ENCODE results near the gene SLC22A5.

SLC22A5 gene

GRCh38 chr5:132388244-132389050 is 18.9 kb downstream of the SLC22A5 start:
- no peaks in the 10 kb centered on the region for H3K79me2 ChIP-seq (ENCODE audit: control insufficient read depth, low read length)
- H3K27ac ChIP-seq (ENCODE audit: low read depth, low read length) = no peak overlapping the region
- no peaks in the 10 kb centered on the region for H4K20me1 ChIP-seq (ENCODE audit: control insufficient read depth, insufficient read depth, low read depth, low read length)
- H3K4me2 ChIP-seq (ENCODE audit: low read length) = no peak overlapping the region
- H3K27me3 ChIP-seq (ENCODE audit: control insufficient read depth, low read length) = no peaks in the 10 kb centered on the region
- no peaks in the 10 kb centered on the region for H3K9me2 ChIP-seq (replicated peaks; ENCODE audit: control insufficient read depth, low read length)
- no peaks in the 10 kb centered on the region for H3F3A ChIP-seq (ENCODE audit: control insufficient read depth, insufficient read depth)
- no peaks in the 10 kb centered on the region for H3K9me3 ChIP-seq (ENCODE audit: control insufficient read depth, insufficient read depth, low read length)
- TF ChIP-seq EZH2phosphoT487 (IDR thresholded peaks at IDR 0.05; ENCODE audit: borderline replicate concordance, low read length) (no peak), CTCF (IDR thresholded peaks at IDR 0.05; ENCODE audit: low read depth, low read length, poor library complexity, severe bottlenecking) (no peak)
- H3K4me3 ChIP-seq (ENCODE audit: low read length) = no peak overlapping the region
- H3K4me1 ChIP-seq (ENCODE audit: control insufficient read depth, low read length) = peaks cover 10% of the 10 kb centered on the region
- no peaks in the 10 kb centered on the region for H3K36me3 ChIP-seq (ENCODE audit: control insufficient read depth, low read length)

- no peak overlapping the region for H3K27ac ChIP-seq (ENCODE audit: low read depth, low read length)
Measured at GRCh38 chr5:132389051-132389331, 19.5 kb downstream of the SLC22A5 start.

GRCh38 chr5:132389585-132390286 is 20.2 kb downstream of the SLC22A5 start:
- H3K79me2 ChIP-seq (ENCODE audit: control insufficient read depth, low read length) = no peaks in the 10 kb centered on the region
- no peak overlapping the region for H3K4me2 ChIP-seq (ENCODE audit: low read length)
- H3K4me1 ChIP-seq (ENCODE audit: control insufficient read depth, low read length) = peaks cover 16% of the 10 kb centered on the region
- H3K4me3 ChIP-seq (ENCODE audit: low read length) = no peak overlapping the region
- TF ChIP-seq EZH2phosphoT487 (IDR thresholded peaks at IDR 0.05; ENCODE audit: borderline replicate concordance, low read length) (no peak), CTCF (IDR thresholded peaks at IDR 0.05; ENCODE audit: low read depth, low read length, poor library complexity, severe bottlenecking) (no peak)
- H3K9me3 ChIP-seq (ENCODE audit: control insufficient read depth, insufficient read depth, low read length) = no peaks in the 10 kb centered on the region
- no peaks in the 10 kb centered on the region for H3K27me3 ChIP-seq (ENCODE audit: control insufficient read depth, low read length)
- H3F3A ChIP-seq (ENCODE audit: control insufficient read depth, insufficient read depth) = no peaks in the 10 kb centered on the region
- no peaks in the 10 kb centered on the region for H3K36me3 ChIP-seq (ENCODE audit: control insufficient read depth, low read length)
- no peaks in the 10 kb centered on the region for H3K9me2 ChIP-seq (replicated peaks; ENCODE audit: control insufficient read depth, low read length)
- no peaks in the 10 kb centered on the region for H4K20me1 ChIP-seq (ENCODE audit: control insufficient read depth, insufficient read depth, low read depth, low read length)
- no peak overlapping the region for H3K27ac ChIP-seq (ENCODE audit: low read depth, low read length)

More at GRCh38 chr5:132389051-132389331, 19.5 kb downstream of the SLC22A5 start:
- Histone ChIP-seq H3K36me3 (ENCODE audit: control insufficient read depth, low read length) (no peaks in the 10 kb centered on the region), H3K9me2 (replicated peaks; ENCODE audit: control insufficient read depth, low read length) (no peaks in the 10 kb centered on the region), H3K4me3 (ENCODE audit: low read length) (no peak overlapping the region), H3K4me1 (ENCODE audit: control insufficient read depth, low read length) (peaks cover 10% of the 10 kb centered on the region), H3F3A (ENCODE audit: control insufficient read depth, insufficient read depth) (no peaks in the 10 kb centered on the region), H3K79me2 (ENCODE audit: control insufficient read depth, low read length) (no peaks in the 10 kb centered on the region), H3K9me3 (ENCODE audit: control insufficient read depth, insufficient read depth, low read length) (no peaks in the 10 kb centered on the region), H3K4me2 (ENCODE audit: low read length) (no peak overlapping the region), H3K27me3 (ENCODE audit: control insufficient read depth, low read length) (no peaks in the 10 kb centered on the region), H4K20me1 (ENCODE audit: control insufficient read depth, insufficient read depth, low read depth, low read length) (no peaks in the 10 kb centered on the region)
- TF ChIP-seq EZH2phosphoT487 (IDR thresholded peaks at IDR 0.05; ENCODE audit: borderline replicate concordance, low read length) (no peak), CTCF (IDR thresholded peaks at IDR 0.05; ENCODE audit: low read depth, low read length, poor library complexity, severe bottlenecking) (no peak)
